HG02970 (cell line): ENCODE measurements around the gene PTP4A1.
"Not testable (repeated sequence)": the region's sequence is repeated elsewhere in the genome, so short reads cannot be mapped to it uniquely, and the experiment has no call there.

Source experiments
- ATAC-seq: cut with Tn5 transposase; IDR thresholded peaks from one replicate; pipeline ENCODE4 v1.9.1; 2021; ENCODE audit warnings: mild to moderate bottlenecking, moderate library complexity, moderate number of reproducible peaks; ENCODE audit not compliant: unreplicated experiment, low FRiP score

PTP4A1 gene

GRCh38 chr6:63579937-63580703 lies 7.8 kb downstream of the PTP4A1 start:
- ATAC-seq, result no peak

- ATAC-seq, result no peak
Observed at GRCh38 chr6:63580704-63580961, 8.4 kb downstream of the PTP4A1 start.

DNA sequence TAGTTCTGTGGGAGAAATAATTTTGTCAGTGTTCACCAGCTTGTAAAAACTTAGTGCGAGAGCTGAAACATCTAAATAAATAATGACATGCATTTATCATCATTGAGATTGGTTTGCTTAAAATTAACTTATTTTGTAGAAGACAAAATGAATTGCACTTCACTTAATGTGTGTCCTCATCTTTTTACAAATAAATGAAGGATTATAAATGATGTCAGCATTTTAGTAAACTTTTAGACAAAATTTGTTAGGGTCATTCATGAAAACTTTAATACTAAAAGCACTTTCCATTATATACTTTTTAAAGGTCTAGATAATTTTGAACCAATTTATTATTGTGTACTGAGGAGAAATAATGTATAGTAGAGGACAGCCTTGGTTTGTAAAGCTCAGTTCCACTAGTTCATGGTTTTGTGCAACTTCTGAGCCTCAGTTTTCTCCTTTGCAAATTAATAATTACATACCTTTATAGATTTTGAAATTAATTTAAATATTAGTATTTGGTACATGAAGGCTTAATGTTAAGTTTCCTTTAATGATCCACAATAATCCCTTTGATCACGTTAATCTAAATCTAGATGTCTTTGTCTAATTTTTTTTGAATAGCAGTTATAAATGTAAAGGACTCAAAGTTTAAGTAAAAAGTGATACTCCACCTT lies 9.2 kb downstream of the PTP4A1 start:
- ATAC-seq, result no peak

DNA sequence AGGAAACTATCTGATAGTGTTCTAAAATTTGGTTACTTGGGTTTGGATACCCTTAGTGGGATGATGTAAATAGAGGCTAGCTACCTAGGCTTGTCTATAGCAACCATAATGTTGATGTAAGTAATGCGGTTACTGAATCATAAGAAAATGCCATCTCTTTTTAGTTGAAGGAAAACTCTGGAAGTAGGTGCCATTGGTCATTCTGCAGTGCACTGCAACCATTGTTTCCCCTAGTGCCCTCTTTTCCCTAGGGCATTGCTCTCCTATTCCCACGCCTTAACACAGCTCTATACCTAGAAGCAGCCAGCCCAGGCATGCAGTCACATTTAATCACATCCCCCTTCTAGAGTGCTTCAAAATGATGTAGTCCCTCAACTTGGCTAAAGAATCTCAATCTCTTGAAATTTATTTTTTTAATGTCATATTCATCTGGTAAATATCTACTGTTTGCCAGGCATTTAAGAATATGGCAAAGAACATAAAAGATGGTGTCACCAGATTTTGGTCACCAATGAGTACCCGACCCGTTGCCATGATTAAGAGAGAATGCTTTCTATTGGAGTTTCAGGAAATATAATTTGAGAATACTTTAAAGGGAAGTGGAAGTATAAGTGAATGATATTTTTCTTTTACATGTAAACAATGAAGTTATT lies 10.4 kb downstream of the PTP4A1 start:
- no peak for ATAC-seq

DNA sequence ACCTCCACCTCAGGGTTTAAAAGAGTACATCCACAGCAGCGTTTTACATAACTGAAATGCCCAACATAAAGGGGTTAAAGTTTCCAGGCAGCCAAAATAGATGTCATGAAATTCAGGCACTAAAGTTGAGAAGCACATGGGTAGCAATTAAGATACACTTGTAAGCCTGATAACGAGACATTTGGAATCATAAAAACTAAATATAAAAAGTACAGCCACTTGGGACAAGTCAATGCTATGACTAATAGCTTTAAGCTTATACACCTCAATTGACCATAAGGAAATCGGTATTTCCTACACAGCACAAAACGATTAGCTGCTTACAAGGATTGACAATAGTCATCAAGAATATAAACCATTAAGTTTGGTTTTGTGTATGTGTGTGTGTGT lies 11.8 kb downstream of the PTP4A1 start:
- ATAC-seq, result no peak

- no peak for ATAC-seq
Observed at GRCh38 chr6:63584566-63584965, 12.3 kb downstream of the PTP4A1 start.

- ATAC-seq, result not testable (repeated sequence)
Observed at GRCh38 chr6:63585652-63586051, 13.4 kb downstream of the PTP4A1 start.

DNA sequence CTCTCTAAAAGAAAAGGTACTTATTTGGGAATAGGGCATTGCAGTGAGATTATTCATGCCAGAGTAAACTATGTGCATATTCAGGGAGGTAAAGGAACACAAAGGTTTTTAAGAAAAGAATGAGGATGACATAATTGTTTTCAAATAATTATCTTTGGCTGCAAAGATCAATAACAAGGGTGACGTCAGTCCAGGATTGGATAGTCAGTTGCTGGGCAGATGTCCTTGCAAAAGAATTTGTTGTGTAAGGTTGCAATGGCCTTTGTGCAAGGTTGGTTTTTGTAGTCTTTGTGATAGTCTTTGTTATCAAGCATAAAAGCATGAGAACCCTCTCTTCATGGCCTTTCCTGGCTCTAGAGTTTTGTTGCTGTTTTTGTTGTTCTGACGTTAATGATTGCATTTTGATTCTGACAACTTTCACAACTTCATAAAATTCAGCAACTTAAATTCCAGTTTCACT lies 17.7 kb downstream of the PTP4A1 start:
- no peak for ATAC-seq

GRCh38 chr6:63592886-63593285 lies 20.6 kb downstream of the PTP4A1 start:
- ATAC-seq, result no peak

- ATAC-seq, result no peak
Observed at GRCh38 chr6:63597141-63598048, 25.1 kb downstream of the PTP4A1 start.

DNA sequence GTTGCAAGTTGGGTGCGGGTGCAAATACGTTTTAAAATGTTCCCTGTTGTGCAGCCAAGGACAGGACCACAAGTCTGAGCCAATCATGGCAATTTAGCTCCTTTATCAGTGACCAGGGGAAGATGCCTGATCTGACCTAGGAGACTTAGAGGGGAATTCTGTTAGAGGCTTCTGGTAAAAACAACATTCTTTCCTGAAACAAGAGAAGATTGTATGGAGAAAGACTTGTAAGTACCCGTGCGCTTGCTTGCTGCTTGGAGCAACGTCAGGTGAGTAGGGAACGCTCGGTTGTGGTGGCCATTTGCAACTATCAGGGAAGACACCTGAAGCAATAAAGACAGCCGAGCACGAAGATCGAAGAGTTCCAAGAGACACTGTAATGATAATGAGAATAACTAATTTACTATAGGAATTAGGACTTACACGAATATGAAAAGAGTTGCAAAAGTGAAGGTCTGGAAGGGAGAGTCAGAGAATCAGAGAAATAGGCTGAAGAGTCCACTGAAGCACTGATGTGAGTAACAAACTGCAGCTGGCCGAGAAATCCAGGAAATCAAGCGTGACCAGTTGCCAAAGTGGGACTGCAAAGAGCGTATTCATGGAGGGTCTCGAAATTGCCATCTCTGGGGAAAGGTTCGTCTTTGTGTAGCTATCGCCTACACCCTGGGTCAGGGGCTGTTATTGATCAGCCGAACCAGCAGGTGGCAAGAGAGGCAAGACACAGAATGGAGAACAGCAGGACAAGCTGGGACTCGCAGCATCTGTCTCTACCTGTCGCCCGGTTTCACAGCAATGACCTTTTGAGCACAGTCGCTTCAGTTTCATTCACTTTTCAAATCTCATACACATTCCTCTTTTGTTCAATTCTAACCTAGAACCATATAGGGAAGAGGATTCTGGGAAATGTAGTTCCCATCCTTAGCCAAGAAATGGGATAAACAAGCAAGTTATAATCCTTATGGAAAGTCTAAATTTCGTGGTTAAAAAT lies 26.1 kb downstream of the PTP4A1 start:
- ATAC-seq, result peak; percentile 99

DNA sequence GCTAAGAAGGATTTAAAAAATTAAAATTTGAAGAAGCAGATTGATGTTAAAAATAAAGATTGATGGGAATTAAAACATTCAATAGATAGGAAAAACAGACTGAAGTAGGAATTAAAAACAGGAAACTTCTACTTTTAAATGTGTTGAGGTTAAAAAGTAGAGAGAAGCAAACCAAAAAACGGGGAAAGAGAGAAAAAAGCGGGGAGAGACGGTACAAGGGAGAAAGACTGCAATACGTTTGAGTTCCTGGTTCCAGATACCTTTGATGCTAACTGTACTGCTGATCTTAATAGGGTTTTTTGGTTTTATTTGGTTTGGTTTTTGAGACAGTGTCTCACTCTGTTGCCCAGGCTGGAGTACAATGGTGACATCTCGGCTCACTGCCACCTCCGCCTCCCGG lies 27.0 kb downstream of the PTP4A1 start:
- ATAC-seq, result no peak

- no peak for ATAC-seq
Observed at GRCh38 chr6:63600136-63600535, 27.9 kb downstream of the PTP4A1 start.

- no peak for ATAC-seq
Observed at GRCh38 chr6:63609231-63609630, 37.0 kb downstream of the PTP4A1 start.

DNA sequence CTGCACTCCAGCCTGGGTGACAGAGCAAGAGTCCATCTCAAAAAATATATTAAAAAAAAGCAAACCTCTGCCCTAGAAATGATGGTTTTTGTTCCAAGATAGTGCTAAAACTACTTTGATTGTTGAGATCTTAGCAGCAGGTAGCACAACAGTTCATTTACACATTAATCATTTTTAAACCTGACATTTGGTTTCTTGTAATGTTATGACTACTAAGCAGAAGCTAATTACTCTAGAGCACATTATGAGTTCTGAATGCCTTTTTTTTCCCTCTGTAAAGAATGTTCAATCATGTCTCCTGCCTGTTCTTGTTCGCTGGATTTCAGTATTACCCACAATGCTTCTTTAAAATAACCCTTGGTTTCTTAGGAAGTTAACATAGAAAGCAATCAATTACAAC lies 38.7 kb downstream of the PTP4A1 start:
- no peak for ATAC-seq

GRCh38 chr6:63611560-63611959 lies 39.3 kb downstream of the PTP4A1 start:
- ATAC-seq, result no peak

DNA sequence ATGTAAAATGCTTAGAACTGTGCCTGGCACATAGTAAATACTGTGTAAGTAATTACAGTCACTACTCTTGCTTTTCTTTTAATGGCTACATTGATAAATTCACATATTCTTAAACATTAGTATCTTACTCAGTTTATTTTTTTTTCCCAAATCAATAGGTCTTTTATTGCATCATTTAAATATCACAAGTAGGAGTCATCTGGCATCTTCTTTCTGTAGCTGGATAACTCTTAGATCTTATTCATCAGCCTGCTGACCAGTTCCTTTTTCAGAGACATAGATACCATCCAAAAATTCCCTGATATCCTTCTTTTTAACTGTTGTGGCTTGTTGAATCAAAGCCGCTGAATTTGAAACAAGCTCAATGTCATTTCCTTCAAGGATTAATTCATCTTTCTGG lies 43.3 kb downstream of the PTP4A1 start:
- ATAC-seq, result no peak
